HG03342 (cell line): ENCODE data around the gene ACAA2.
A peak's percentile ranks its signal among the peaks of the same experiment; 100 is the strongest.

ENCODE experiments used
- ATAC-seq: cut with Tn5 transposase; IDR thresholded peaks from one replicate; pipeline ENCODE4 v1.9.1; 2021; ENCODE audit warnings: mild to moderate bottlenecking, moderate library complexity; ENCODE audit not compliant: unreplicated experiment

ACAA2 gene, protein sequence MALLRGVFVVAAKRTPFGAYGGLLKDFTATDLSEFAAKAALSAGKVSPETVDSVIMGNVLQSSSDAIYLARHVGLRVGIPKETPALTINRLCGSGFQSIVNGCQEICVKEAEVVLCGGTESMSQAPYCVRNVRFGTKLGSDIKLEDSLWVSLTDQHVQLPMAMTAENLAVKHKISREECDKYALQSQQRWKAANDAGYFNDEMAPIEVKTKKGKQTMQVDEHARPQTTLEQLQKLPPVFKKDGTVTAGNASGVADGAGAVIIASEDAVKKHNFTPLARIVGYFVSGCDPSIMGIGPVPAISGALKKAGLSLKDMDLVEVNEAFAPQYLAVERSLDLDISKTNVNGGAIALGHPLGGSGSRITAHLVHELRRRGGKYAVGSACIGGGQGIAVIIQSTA

DNA sequence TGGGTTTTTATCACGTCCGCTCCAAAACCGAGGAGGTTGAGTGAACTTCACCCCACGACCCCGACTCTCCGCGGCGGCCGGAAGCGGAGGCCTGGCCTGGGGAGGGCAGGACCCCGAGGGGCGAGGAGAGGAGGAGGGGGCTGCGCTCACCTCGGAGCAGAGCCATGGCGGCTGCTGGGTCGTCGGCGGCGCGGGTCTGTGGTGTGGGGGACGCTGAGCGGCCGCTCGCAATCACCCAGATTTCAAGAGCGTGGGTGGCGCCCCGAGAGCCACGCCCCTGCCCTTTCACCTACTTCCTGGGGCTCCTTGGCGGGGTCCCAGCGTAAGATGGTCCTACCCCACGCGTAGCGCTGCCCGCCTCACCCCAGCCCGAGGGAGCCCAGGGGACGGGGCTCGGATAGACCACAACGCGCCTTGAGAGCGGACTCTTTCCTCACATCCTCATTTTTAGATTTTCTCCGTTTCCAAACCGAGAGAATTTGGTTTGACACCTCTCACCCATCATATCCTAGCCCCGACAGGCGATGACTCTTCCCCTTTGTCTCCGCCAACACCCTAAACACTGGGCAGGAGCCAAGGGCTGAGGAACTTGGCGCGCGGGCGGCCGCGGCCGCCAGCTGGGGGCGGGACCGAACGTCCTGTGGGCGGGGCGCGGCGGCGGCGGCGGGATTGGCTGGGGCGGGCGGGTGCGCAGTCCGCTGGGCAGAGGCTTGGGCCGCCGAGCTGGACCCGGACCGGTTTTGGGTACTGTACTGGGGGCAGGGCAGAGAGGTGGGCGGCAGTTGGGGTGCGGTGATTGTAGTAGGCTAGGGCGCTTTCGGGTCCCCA, at the start of gene ACAA2:
Gene ACAA2, minus strand, starts transcription at position 215 of the 828 bp plus-strand sequence. Its CDS starts 49 bp downstream, at position 166.
- peak; percentile 82 for ATAC-seq

- ATAC-seq = no peak
Measured at GRCh38 chr18:49862656-49863385, 49.5 kb upstream of the ACAA2 start.

DNA sequence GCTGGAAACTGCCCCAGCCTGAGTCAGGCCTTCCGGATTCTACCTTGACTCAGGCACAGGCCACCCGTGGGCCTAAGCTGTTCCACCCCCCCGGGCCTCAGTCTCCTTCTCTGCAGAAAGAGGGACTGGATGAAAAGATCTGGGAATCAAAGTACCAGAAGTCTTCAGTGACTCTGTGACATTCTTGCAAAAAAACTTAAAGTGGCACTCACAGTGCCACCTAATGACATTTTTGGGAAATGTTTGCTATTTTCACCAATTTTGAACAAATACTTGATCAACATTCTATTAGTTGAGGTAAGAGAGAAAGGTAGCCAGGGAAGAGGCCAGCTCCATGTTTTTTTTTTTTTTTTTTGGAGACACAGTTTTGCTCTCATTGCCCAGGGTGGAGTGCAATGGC, 48.3 kb upstream of the ACAA2 start:
- no peak for ATAC-seq

- no peak for ATAC-seq
Measured at GRCh38 chr18:49859725-49860124, 46.4 kb upstream of the ACAA2 start.

DNA sequence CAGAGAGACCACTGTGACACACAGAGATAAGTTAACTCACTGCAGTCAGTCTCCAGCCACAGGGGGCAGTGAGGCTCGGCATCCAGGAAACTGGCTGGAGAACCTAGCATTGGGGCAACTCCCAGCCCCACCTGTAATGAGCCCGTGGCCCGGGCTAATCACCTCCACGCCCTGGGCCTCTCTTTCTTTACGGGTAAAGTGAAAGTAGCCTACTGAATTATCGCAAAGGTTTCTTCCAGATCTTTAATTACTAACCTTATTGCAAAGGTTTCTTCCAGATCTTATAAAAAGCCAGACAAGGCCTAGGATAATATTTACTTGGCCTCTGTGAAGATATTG, 45.7 kb upstream of the ACAA2 start:
- no peak for ATAC-seq

- no peak for ATAC-seq
Measured at GRCh38 chr18:49858309-49859020, 45.1 kb upstream of the ACAA2 start.

GRCh38 chr18:49857708-49858107, 44.4 kb upstream of the ACAA2 start:
- no peak for ATAC-seq

DNA sequence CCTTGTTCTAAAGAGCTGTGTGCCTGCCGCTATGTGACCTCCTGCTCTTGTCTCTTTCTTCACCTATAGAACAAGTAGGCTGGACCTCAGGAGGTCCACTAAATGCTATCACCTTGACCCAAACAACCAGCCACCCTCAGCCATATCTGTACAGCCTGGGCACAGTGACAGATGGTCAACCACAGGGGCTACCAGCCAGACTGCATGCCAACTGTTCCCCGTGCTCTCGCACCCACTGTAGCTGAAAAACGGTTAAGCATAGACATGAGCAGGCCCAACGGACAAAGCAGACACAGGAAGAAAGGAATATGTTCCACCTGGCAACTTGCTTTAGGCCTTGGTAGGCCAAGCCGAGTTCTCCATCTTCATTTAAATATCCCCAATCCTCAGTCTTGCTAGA, 43.2 kb upstream of the ACAA2 start:
- ATAC-seq = no peak

- no peak for ATAC-seq
Measured at GRCh38 chr18:49855711-49856415, 42.5 kb upstream of the ACAA2 start.

DNA sequence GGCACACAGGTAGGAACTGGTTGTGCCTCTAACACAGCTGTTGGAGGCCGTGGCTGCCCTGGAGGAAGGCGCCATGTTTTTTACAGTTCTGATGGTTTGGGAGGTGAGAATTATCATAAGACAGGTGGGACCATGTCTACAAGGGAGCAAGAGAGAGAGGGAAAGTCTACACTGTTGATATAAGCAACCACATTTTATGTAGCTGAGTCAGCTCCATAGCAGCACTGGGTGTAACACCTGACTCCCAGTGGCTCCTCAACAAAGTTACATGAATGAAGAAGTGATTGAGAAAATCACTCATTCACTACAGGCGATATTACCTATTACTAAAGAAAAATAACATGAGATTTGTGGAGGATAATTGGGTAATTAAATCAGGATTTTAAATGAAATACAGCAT, 41.3 kb upstream of the ACAA2 start:
- no peak for ATAC-seq

- no peak for ATAC-seq
Measured at GRCh38 chr18:49853436-49853835, 40.1 kb upstream of the ACAA2 start.

- no peak for ATAC-seq
Measured at GRCh38 chr18:49853011-49853410, 39.7 kb upstream of the ACAA2 start.

GRCh38 chr18:49851624-49852023, 38.3 kb upstream of the ACAA2 start:
- ATAC-seq = no peak

DNA sequence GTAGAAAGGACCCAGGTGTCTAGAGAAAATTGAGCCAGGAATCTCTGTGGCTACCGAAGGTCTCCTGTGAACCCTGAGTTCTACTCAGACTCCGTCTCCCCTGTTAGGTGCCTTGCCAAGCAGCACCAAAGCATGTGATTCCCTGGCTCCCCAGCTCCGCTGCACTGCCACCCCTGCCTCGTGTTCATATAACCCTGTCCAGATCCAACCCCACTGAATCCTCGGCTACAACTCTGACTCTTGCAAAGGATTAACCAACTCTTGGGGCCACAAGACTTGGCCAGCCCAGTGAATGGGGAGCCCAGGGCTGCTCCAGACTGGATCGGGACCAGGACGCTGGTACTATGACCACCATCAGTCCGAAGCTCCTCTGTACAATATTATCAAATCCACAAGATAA, 37.3 kb upstream of the ACAA2 start:
- no peak for ATAC-seq

- no peak for ATAC-seq
Measured at GRCh38 chr18:49849331-49850217, 36.2 kb upstream of the ACAA2 start.

DNA sequence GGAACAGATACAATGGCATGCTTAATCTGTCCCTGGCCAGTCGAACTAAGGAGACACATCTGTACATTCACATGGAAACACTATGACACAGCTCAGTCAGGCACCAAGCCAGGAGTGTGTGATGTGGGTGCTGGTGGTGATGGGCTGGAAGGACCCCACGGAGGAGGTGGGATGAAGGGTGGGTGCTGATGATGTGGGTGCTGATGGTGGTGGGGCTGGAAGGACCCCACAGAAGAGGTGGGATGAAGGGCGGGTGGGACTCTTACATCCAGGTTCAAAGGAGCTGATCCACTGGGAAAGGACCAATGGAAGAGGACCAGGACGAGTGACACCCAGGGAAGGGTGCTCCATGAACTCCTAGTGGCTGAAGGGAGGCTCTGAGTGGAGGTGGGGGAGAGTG, 34.8 kb upstream of the ACAA2 start:
- ATAC-seq = no peak

DNA sequence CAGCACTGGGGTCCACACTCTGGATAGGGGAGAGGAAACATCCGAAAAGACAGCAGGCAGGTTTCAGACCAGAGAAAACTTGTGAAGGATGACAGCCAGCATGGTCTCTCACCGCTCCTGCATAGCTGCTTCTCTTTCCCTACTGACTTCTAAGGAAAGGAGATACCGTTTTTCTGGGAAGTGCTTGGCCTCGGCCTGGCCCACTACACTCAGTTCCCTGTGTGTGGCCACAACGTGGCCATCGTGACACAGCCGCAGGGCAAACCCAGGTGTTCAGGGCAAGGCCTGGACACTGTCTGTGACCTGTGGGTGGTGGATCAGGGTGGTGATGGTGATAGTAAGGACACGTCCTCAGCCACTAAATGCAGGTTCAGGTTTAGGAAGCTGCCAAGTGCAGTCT, 34.2 kb upstream of the ACAA2 start:
- no peak for ATAC-seq

GRCh38 chr18:49846718-49847470, 33.6 kb upstream of the ACAA2 start:
- ATAC-seq = no peak

DNA sequence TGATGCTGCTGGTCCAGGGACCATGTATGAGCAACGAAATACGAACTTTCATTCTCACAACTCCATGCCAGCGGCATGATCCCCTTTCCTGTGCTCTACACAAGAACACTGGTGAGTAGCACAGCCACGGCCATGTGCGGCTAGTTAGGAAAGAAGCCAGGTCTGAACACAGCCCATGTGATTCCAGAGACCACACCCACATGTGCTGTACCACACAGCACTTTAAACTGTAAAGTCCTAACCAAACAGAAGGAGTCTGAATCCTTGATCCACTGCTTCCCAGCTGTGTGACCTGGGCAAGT, 33.0 kb upstream of the ACAA2 start:
- ATAC-seq = no peak
